UCSD-AML1 (cell line): Measurements from ENCODE around the gene CDK6.
"Not testable (repeated sequence)": the region's sequence is repeated elsewhere in the genome, so short reads cannot be mapped to it uniquely, and the experiment has no call there.

Source experiments
- DNase-seq: peaks from one replicate; lab custom pipeline; 2025; ENCODE audit not compliant: unreplicated experiment; lab: John Stamatoyannopoulos, UW

CDK6 gene

GRCh38 chr7:92604517-92604916 is 231.9 kb downstream of the CDK6 start:
- DNase-seq = not testable (repeated sequence)

- no peak for DNase-seq
Observed at GRCh38 chr7:92603089-92603445, 233.3 kb downstream of the CDK6 start.

- DNase-seq = no peak
Observed at GRCh38 chr7:92602352-92603088, 233.9 kb downstream of the CDK6 start.

- no peak for DNase-seq
Observed at GRCh38 chr7:92598310-92598981, 237.9 kb downstream of the CDK6 start.

- DNase-seq = no peak
Observed at GRCh38 chr7:92595281-92595680, 241.1 kb downstream of the CDK6 start.

GRCh38 chr7:92594746-92595145 is 241.6 kb downstream of the CDK6 start:
- no peak for DNase-seq

- no peak for DNase-seq
Observed at GRCh38 chr7:92590711-92591310, 245.6 kb downstream of the CDK6 start.

GRCh38 chr7:92589056-92589455 is 247.3 kb downstream of the CDK6 start:
- DNase-seq = no peak

- DNase-seq = no peak
Observed at GRCh38 chr7:92588561-92588960, 247.8 kb downstream of the CDK6 start.

- no peak for DNase-seq
Observed at GRCh38 chr7:92586841-92587240, 249.5 kb downstream of the CDK6 start.

GRCh38 chr7:92586403-92586802 is 250.0 kb downstream of the CDK6 start:
- DNase-seq = no peak

GRCh38 chr7:92584953-92585352 is 251.4 kb downstream of the CDK6 start:
- no peak for DNase-seq

GRCh38 chr7:92582948-92583347 is 253.4 kb downstream of the CDK6 start:
- DNase-seq = no peak

- no peak for DNase-seq
Observed at GRCh38 chr7:92576296-92576695, 260.1 kb downstream of the CDK6 start.

- DNase-seq = no peak
Observed at GRCh38 chr7:92569137-92569536, 267.2 kb downstream of the CDK6 start.

GRCh38 chr7:92567460-92567859 is 268.9 kb downstream of the CDK6 start:
- DNase-seq = no peak

- DNase-seq = no peak
Observed at GRCh38 chr7:92563345-92563744, 273.0 kb downstream of the CDK6 start.

GRCh38 chr7:92560602-92561001 is 275.8 kb downstream of the CDK6 start:
- DNase-seq = no peak

GRCh38 chr7:92557808-92558362 is 278.5 kb downstream of the CDK6 start:
- no peak for DNase-seq

GRCh38 chr7:92557249-92557648 is 279.1 kb downstream of the CDK6 start:
- no peak for DNase-seq
